Measurements from ENCODE around the gene PTPRM. TPM values are rescaled to one million over a fixed set of nuclear protein-coding genes. Genes with fewer than 3 reads are reported as not detected.

The PTPRM gene
- total and polyA plus RNA-seq, 2 of the 4 experiments (the other 2 are of a cell fraction): 28.3 to 51.2 TPM

GRCh38 chr18:8242151-8242696 is 675.1 kb downstream of the PTPRM start:
- H3K36me3 ChIP-seq (ENCODE audit: control insufficient read depth, insufficient read depth, low read length): peaks cover 3% of the 10 kb centered on the region; the same call in 1 of the 2 replicates
- H3K4ac ChIP-seq (ENCODE audit: low read depth, low read length): no peak overlapping the region
- H3K56ac ChIP-seq (ENCODE audit: extremely low read depth, insufficient read depth, low read length): no peak overlapping the region
- H3K23ac ChIP-seq (ENCODE audit: low read depth, low read length): no peak overlapping the region
- in situ Hi-C loops (cut with MboI; ENCODE audit: low sequenced_read_pairs) (no loop called here), intact Hi-C loops (cut with micrococcal nuclease) (no loop called here), dilution Hi-C loops (cut with HindIII; ENCODE audit: low sequenced_read_pairs, unreplicated experiment) (no loop called here)
- no peaks in the 10 kb centered on the region for H3K27me3 ChIP-seq (ENCODE audit: control insufficient read depth, insufficient read depth, low read length)
- WGBS, 2 experiments (ENCODE audit: extremely low coverage in 2 of 2, insufficient read length in 1 of 2): no CpG with 5 or more reads among the region's 1 CpG
- no peak overlapping the region for H3K14ac ChIP-seq (replicated peaks; ENCODE audit: low read depth, low read length)
- no peak for TF ChIP-seq POLR2A (IDR thresholded peaks at IDR 0.05; ENCODE audit: low read depth, low read length)
- TF ChIP-seq RAD21 (IDR thresholded peaks at IDR 0.05; ENCODE audit: low read length): no peak
- no peak for TF ChIP-seq CHD1 (IDR thresholded peaks at IDR 0.05; ENCODE audit: low read depth, low read length)
- TF ChIP-seq FOS (IDR thresholded peaks at IDR 0.05; ENCODE audit: low read depth, low read length): no peak
- TF ChIP-seq SMC3 (IDR thresholded peaks at IDR 0.05; ENCODE audit: low read depth, low read length): no peak
- TF ChIP-seq RCOR1 (IDR thresholded peaks at IDR 0.05; ENCODE audit: insufficient replicate concordance, low read length): no peak
- no peak for TF ChIP-seq MXI1 (IDR thresholded peaks at IDR 0.05; ENCODE audit: borderline replicate concordance, low read depth, low read length)
- TF ChIP-seq, protein P1, sequence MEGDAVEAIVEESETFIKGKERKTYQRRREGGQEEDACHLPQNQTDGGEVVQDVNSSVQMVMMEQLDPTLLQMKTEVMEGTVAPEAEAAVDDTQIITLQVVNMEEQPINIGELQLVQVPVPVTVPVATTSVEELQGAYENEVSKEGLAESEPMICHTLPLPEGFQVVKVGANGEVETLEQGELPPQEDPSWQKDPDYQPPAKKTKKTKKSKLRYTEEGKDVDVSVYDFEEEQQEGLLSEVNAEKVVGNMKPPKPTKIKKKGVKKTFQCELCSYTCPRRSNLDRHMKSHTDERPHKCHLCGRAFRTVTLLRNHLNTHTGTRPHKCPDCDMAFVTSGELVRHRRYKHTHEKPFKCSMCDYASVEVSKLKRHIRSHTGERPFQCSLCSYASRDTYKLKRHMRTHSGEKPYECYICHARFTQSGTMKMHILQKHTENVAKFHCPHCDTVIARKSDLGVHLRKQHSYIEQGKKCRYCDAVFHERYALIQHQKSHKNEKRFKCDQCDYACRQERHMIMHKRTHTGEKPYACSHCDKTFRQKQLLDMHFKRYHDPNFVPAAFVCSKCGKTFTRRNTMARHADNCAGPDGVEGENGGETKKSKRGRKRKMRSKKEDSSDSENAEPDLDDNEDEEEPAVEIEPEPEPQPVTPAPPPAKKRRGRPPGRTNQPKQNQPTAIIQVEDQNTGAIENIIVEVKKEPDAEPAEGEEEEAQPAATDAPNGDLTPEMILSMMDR (conservative IDR thresholded peaks at IDR 0.05; ENCODE audit: low read depth, low read length): no peak
- TF ChIP-seq USF2 (IDR thresholded peaks at IDR 0.05; ENCODE audit: low read depth, low read length): no peak
- TF ChIP-seq RFX5 (IDR thresholded peaks at IDR 0.05; ENCODE audit: low read depth, low read length): no peak
- TF ChIP-seq CEBPB (IDR thresholded peaks at IDR 0.05; ENCODE audit: low read depth, low read length): no peak
- no peak for TF ChIP-seq MAFK (IDR thresholded peaks at IDR 0.05; ENCODE audit: low read depth, low read length)
- TF ChIP-seq NFE2L2 (IDR thresholded peaks at IDR 0.05; ENCODE audit: low read depth, low read length): no peak
- no peak for TF ChIP-seq BHLHE40 (IDR thresholded peaks at IDR 0.05; ENCODE audit: low read depth, low read length)
- TF ChIP-seq MAZ (IDR thresholded peaks at IDR 0.05; ENCODE audit: borderline replicate concordance, low read depth, low read length): no peak
- TF ChIP-seq, protein P2, sequence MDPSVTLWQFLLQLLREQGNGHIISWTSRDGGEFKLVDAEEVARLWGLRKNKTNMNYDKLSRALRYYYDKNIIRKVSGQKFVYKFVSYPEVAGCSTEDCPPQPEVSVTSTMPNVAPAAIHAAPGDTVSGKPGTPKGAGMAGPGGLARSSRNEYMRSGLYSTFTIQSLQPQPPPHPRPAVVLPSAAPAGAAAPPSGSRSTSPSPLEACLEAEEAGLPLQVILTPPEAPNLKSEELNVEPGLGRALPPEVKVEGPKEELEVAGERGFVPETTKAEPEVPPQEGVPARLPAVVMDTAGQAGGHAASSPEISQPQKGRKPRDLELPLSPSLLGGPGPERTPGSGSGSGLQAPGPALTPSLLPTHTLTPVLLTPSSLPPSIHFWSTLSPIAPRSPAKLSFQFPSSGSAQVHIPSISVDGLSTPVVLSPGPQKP (IDR thresholded peaks at IDR 0.05; ENCODE audit: borderline replicate concordance, low read depth, low read length): no peak
- no peak overlapping the region for H4K91ac ChIP-seq (ENCODE audit: insufficient read depth, low read depth, low read length)
- no peak for ATAC-seq (ENCODE audit: low read depth)
- no peaks in the 10 kb centered on the region for H4K20me1 ChIP-seq (ENCODE audit: insufficient read depth, low read length)
- no TSS peak for BruUV-seq (replicated peaks)
- H3K4me1 ChIP-seq (ENCODE audit: control insufficient read depth, insufficient read depth, low read length): no peaks in the 10 kb centered on the region
- CTCF ChIA-PET: no interaction called here
- no peaks in the 10 kb centered on the region for H3K9me3 ChIP-seq (ENCODE audit: control insufficient read depth, insufficient read depth, low read length)
- H4K8ac ChIP-seq (ENCODE audit: low read depth in 2 of 2, low read length in 2 of 2): no peak overlapping the region
- no peak overlapping the region for H3K18ac ChIP-seq (ENCODE audit: low read depth, low read length)
- POLR2A ChIA-PET (ENCODE audit: unreplicated experiment): no interaction called here
- H4K5ac ChIP-seq (ENCODE audit: low read depth, low read length): no peak overlapping the region
- no peak for DNase-seq
- no peak overlapping the region for H3K27ac ChIP-seq (ENCODE audit: insufficient read depth, low read length)
- H2BK20ac ChIP-seq (ENCODE audit: low read depth, low read length): no peak overlapping the region
- H2AFZ ChIP-seq (replicated peaks; ENCODE audit: low read length, poor library complexity): no peak overlapping the region
- H2BK120ac ChIP-seq (ENCODE audit: low read depth, low read length): no peak overlapping the region
- H3K4me3 ChIP-seq (ENCODE audit: insufficient read depth, low read depth, low read length): no peak overlapping the region
- no peak overlapping the region for H2AK5ac ChIP-seq (ENCODE audit: low read depth, low read length)
- no peak overlapping the region for H3K4me2 ChIP-seq (ENCODE audit: low read depth, low read length)
- H3K9ac ChIP-seq (ENCODE audit: low read depth, low read length): no peak overlapping the region
- no peak overlapping the region for H2BK5ac ChIP-seq (ENCODE audit: low read depth, low read length, poor library complexity, severe bottlenecking)
- no peak overlapping the region for H2BK15ac ChIP-seq (ENCODE audit: low read depth, low read length)
- H3K79me1 ChIP-seq (ENCODE audit: low read depth in 1 of 2, low read length in 2 of 2): no peaks in the 10 kb centered on the region
- 0 out of 2 replicates have a peak, but pooled peaks cover 3% of the 10 kb centered on the region for H3K9me1 ChIP-seq (ENCODE audit: insufficient read depth, low read length)
- H2AK9ac ChIP-seq (replicated peaks; ENCODE audit: low read depth, low read length, poor library complexity): no peak overlapping the region
